ENCODE results near the gene FBXW4.

GRCh38 chr10:101670635-101671034 lies 24.3 kb downstream of the FBXW4 start:
- no peak for TF ChIP-seq CTCF (conservative IDR thresholded peaks at IDR 0.05 in 1 of 2, IDR thresholded peaks at IDR 0.05 in 1 of 2; ENCODE audit: low read depth in 1 of 2, low read length in 2 of 2)
- TF ChIP-seq EZH2 (IDR thresholded peaks at IDR 0.05; ENCODE audit: low read length, missing control alignments): no peak
